ENCODE measurements around the gene AICDA.

DNA sequence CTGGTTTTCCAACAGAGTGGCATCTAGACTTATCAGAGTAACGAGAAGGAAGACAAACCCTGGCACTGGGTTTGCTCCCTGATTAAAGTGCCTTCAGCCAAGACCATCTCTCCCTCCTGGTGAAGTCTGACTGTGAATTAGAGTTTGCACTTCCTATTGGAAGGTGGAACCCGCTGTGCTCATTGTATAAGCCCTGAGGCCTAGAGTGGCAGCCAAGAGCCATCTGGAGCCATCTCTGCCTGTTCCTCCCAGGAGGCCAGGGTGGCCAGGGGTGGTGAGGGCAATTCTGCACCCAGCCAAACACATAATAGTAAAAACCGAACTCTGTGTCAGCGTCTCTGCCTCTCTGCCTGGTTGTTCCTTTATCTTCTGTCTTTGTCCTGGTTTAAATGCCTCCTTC lies 25.0 kb upstream of the AICDA start:
- TF ChIP-seq EZH2 (IDR thresholded peaks at IDR 0.05) (no peak), POLR2AphosphoS5 (IDR thresholded peaks at IDR 0.05; ENCODE audit: borderline replicate concordance, low read depth, low read length) (no peak), FOXP2 (optimal IDR thresholded peaks at IDR 0.05; ENCODE audit: control extremely low read depth, extremely low read length, insufficient read depth) (no peak)
